Mesendoderm (in vitro differentiated cells): Measurements from ENCODE around the gene PPP2R5C.

Experiments used
- DNase-seq: peaks from one replicate; pipeline ENCODE4 v3.0.0; 2013
- H2AK5ac ChIP-seq: 2 replicates; pipeline ENCODE4 v1.6.1; 2013; ENCODE audit warnings: low read length, inconsistent platforms
- H2BK120ac ChIP-seq: 2 replicates; pipeline ENCODE4 v1.6.1; 2013; ENCODE audit warnings: low read depth, mild to moderate bottlenecking, low read length, moderate library complexity, mixed read lengths
- H2BK15ac ChIP-seq: replicated peaks from 2 replicates; pipeline ENCODE4 v1.6.1; 2013; ENCODE audit warnings: low read depth, mild to moderate bottlenecking, moderate library complexity
- H2BK5ac ChIP-seq: 2 replicates; pipeline ENCODE4 v1.6.1; 2013; ENCODE audit warnings: low read length, inconsistent platforms
- H3K18ac ChIP-seq: 2 replicates; pipeline ENCODE4 v1.6.1; 2013; ENCODE audit warnings: mild to moderate bottlenecking, low read length, mixed read lengths
- H3K23ac ChIP-seq: one replicate; pipeline ENCODE4 v1.6.1; 2013; ENCODE audit warnings: low read length
- H3K27ac ChIP-seq: 2 replicates; pipeline ENCODE4 v1.5.1; 2013; ENCODE audit warnings: low read depth, mild to moderate bottlenecking, inconsistent platforms, low read length, moderate library complexity
- H3K27me3 ChIP-seq: 2 replicates; pipeline ENCODE4 v1.6.1; 2013; ENCODE audit warnings: low read length, control low read depth, mild to moderate bottlenecking, inconsistent platforms; ENCODE audit not compliant: insufficient read depth, poor library complexity
- H3K36me3 ChIP-seq: 2 replicates; pipeline ENCODE4 v1.6.1; 2013; ENCODE audit warnings: low read length, inconsistent platforms; ENCODE audit not compliant: control insufficient read depth, insufficient read depth
- H3K4ac ChIP-seq: one replicate; pipeline ENCODE4 v1.6.1; 2013; ENCODE audit warnings: low read depth, mild to moderate bottlenecking, low read length, moderate library complexity
- H3K4me1 ChIP-seq: 2 replicates; pipeline ENCODE4 v1.6.1; 2013; ENCODE audit warnings: low read depth, low read length, inconsistent platforms; ENCODE audit not compliant: control insufficient read depth
- H3K4me2 ChIP-seq: 2 replicates; pipeline ENCODE4 v1.6.1; 2013; ENCODE audit warnings: low read length
- H3K4me3 ChIP-seq: 2 replicates; pipeline ENCODE4 v1.5.1; 2013; ENCODE audit warnings: mild to moderate bottlenecking, low read length
- H3K56ac ChIP-seq: one replicate; pipeline ENCODE4 v1.6.1; 2013; ENCODE audit warnings: low read length
- H3K79me1 ChIP-seq: 2 replicates; pipeline ENCODE4 v1.6.1; 2013; ENCODE audit warnings: low read length, inconsistent platforms
- H3K79me2 ChIP-seq: 2 replicates; pipeline ENCODE4 v1.6.1; 2013; ENCODE audit warnings: mild to moderate bottlenecking, low read length; ENCODE audit not compliant: control insufficient read depth, insufficient read depth
- H3K9ac ChIP-seq: 2 replicates; pipeline ENCODE4 v1.6.1; 2013; ENCODE audit warnings: low read length, inconsistent platforms
- H4K5ac ChIP-seq: one replicate; pipeline ENCODE4 v1.6.1; 2013; ENCODE audit warnings: low read length
- H4K8ac ChIP-seq: one replicate; pipeline ENCODE4 v1.6.1; 2013; ENCODE audit warnings: low read depth, mild to moderate bottlenecking, control low read depth, low read length, moderate library complexity
- WGBS: extraction: QIAGEN DNeasy Blood & Tissue Kit; methylation state at CpG from one replicate; pipeline ENCODE4 v1.1.7; 2013; ENCODE audit warnings: low lambda C conversion rate, missing lambda C conversion rate; ENCODE audit not compliant: insufficient coverage; ENCODE audit errors: extremely low coverage; 5-methylcytosine and 5-hydroxymethylcytosine counted together

Gene PPP2R5C

DNA sequence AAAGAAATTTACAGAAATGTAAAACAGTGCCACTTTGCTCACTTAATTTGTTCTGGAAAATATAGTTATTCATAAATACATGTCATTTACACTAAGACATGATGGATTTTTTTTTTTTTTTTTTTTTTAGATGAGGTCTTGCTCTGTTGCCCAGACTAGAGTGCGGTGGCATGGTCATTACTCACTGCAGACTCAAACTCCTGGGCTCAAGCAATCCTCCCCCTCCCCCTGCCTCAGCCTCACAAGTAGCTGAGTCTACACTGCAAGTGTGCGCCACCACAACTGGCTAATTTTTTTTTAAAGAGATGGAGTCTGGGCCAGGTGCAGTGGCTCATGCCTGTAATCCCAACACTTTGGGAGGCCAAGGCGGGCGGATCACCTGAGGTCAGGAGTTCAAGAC, 101.2 kb downstream of the PPP2R5C start:
- H2BK5ac ChIP-seq: no peak overlapping the region
- WGBS: no CpG with 5 or more reads among the region's 4 CpGs
- H3K79me2 ChIP-seq: no peaks in the 10 kb centered on the region
- no peaks in the 10 kb centered on the region for H3K27me3 ChIP-seq
- no peak overlapping the region for H2BK120ac ChIP-seq
- no peak overlapping the region for H3K23ac ChIP-seq
- no peak for DNase-seq
- H4K5ac ChIP-seq: no peak overlapping the region
- H3K4me2 ChIP-seq: no peak overlapping the region
- H3K9ac ChIP-seq: no peak overlapping the region
- no peak overlapping the region for H3K27ac ChIP-seq
- no peak overlapping the region for H4K8ac ChIP-seq
- no peak overlapping the region for H2AK5ac ChIP-seq
- no peak overlapping the region for H3K18ac ChIP-seq
- peaks cover 10% of the 10 kb centered on the region for H3K79me1 ChIP-seq
- H3K4ac ChIP-seq: no peak overlapping the region
- no peaks in the 10 kb centered on the region for H3K4me1 ChIP-seq
- no peaks in the 10 kb centered on the region for H3K36me3 ChIP-seq
- no peak overlapping the region for H2BK15ac ChIP-seq
- H3K56ac ChIP-seq: no peak overlapping the region
- H3K4me3 ChIP-seq: no peak overlapping the region

- H3K27me3 ChIP-seq: no peaks in the 10 kb centered on the region
- H3K56ac ChIP-seq: no peak overlapping the region
- H3K4ac ChIP-seq: no peak overlapping the region
- no peak overlapping the region for H2AK5ac ChIP-seq
- H3K18ac ChIP-seq: no peak overlapping the region
- H3K9ac ChIP-seq: no peak overlapping the region
- H3K79me2 ChIP-seq: no peaks in the 10 kb centered on the region
- no peak overlapping the region for H2BK15ac ChIP-seq
- no peaks in the 10 kb centered on the region for H3K4me1 ChIP-seq
- peaks cover 9% of the 10 kb centered on the region for H3K79me1 ChIP-seq
- no peak overlapping the region for H2BK5ac ChIP-seq
- no peak overlapping the region for H4K5ac ChIP-seq
- H3K27ac ChIP-seq: no peak overlapping the region
- H2BK120ac ChIP-seq: no peak overlapping the region
- no peak overlapping the region for H4K8ac ChIP-seq
- no peak overlapping the region for H3K23ac ChIP-seq
- WGBS: no CpG with 5 or more reads among the region's 9 CpGs
- no peaks in the 10 kb centered on the region for H3K36me3 ChIP-seq
- DNase-seq: no peak
- no peak overlapping the region for H3K4me3 ChIP-seq
- H3K4me2 ChIP-seq: no peak overlapping the region
Measured at GRCh38 chr14:101865288-101865687, 103.8 kb downstream of the PPP2R5C start.

GRCh38 chr14:101867854-101868253, 106.3 kb downstream of the PPP2R5C start:
- Histone ChIP-seq H3K4ac (no peak overlapping the region), H3K56ac (no peak overlapping the region), H2AK5ac (no peak overlapping the region), H3K36me3 (no peaks in the 10 kb centered on the region), H2BK15ac (no peak overlapping the region), H3K4me3 (no peak overlapping the region), H3K23ac (no peak overlapping the region), H4K8ac (no peak overlapping the region), H3K18ac (no peak overlapping the region), H4K5ac (no peak overlapping the region), H3K4me1 (no peaks in the 10 kb centered on the region), H3K79me1 (peaks cover 7% of the 10 kb centered on the region), H2BK5ac (no peak overlapping the region), H3K27ac (no peak overlapping the region), H3K4me2 (no peak overlapping the region), H3K79me2 (no peaks in the 10 kb centered on the region), H2BK120ac (no peak overlapping the region), H3K27me3 (no peaks in the 10 kb centered on the region), H3K9ac (no peak overlapping the region)
- WGBS: no CpG with 5 or more reads among the region's 4 CpGs
- no peak for DNase-seq

GRCh38 chr14:101869217-101869616, 107.7 kb downstream of the PPP2R5C start:
- no peak overlapping the region for H2AK5ac ChIP-seq
- no peak overlapping the region for H2BK15ac ChIP-seq
- no peak overlapping the region for H4K5ac ChIP-seq
- no peaks in the 10 kb centered on the region for H3K27me3 ChIP-seq
- no peak overlapping the region for H2BK120ac ChIP-seq
- no peak overlapping the region for H3K23ac ChIP-seq
- no peak overlapping the region for H2BK5ac ChIP-seq
- H4K8ac ChIP-seq: no peak overlapping the region
- no peaks in the 10 kb centered on the region for H3K4me1 ChIP-seq
- H3K18ac ChIP-seq: no peak overlapping the region
- H3K9ac ChIP-seq: no peak overlapping the region
- H3K27ac ChIP-seq: no peak overlapping the region
- no peak overlapping the region for H3K4me2 ChIP-seq
- H3K56ac ChIP-seq: no peak overlapping the region
- H3K36me3 ChIP-seq: no peaks in the 10 kb centered on the region
- no peaks in the 10 kb centered on the region for H3K79me2 ChIP-seq
- peaks cover 8% of the 10 kb centered on the region for H3K79me1 ChIP-seq
- DNase-seq: no peak
- no peak overlapping the region for H3K4me3 ChIP-seq
- no peak overlapping the region for H3K4ac ChIP-seq
- no CpG with 5 or more reads among the region's 8 CpGs for WGBS

DNA sequence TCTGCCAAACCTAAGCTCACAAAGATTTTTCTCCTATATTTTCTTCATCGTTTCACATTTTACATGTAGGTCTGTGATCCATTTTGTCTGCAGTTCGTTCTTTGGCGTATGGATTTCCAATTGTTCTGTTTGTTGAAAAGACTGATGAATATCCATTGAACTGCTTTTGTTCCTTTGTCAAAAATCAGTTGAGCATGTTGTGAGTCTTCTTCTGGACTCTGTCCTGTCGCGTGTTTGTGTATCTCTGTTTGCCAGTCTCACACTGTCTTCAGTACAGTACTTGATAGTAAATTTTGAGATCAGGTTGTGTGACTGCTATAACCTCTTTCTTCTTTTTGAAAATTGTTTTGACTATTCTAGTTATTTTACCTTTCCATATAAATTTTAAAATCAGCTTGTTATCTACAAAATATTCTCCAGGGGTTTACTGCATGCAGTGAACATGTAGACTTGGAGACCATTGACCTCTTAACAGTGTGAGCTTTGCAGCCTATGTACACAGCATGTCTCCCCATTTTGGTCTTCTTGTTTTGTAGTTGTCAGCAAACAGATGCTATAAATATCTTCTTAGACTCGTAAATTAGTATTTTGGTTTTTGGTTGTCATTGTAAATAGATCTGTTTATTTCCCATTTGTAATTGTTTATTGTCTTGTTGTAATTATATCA, 108.9 kb downstream of the PPP2R5C start:
- H3K23ac ChIP-seq: no peak overlapping the region
- no peak overlapping the region for H3K4ac ChIP-seq
- no peak overlapping the region for H3K4me2 ChIP-seq
- H3K4me1 ChIP-seq: no peaks in the 10 kb centered on the region
- H3K56ac ChIP-seq: no peak overlapping the region
- no peak overlapping the region for H3K4me3 ChIP-seq
- H3K27ac ChIP-seq: no peak overlapping the region
- no peak overlapping the region for H2BK120ac ChIP-seq
- peaks cover 6% of the 10 kb centered on the region for H3K79me1 ChIP-seq
- H2AK5ac ChIP-seq: no peak overlapping the region
- no peaks in the 10 kb centered on the region for H3K79me2 ChIP-seq
- no peak overlapping the region for H4K5ac ChIP-seq
- no peak overlapping the region for H3K9ac ChIP-seq
- H3K27me3 ChIP-seq: no peaks in the 10 kb centered on the region
- H3K18ac ChIP-seq: no peak overlapping the region
- no peak overlapping the region for H2BK5ac ChIP-seq
- H4K8ac ChIP-seq: no peak overlapping the region
- no peaks in the 10 kb centered on the region for H3K36me3 ChIP-seq
- WGBS: no CpG with 5 or more reads among the region's 6 CpGs
- no peak for DNase-seq
- no peak overlapping the region for H2BK15ac ChIP-seq

DNA sequence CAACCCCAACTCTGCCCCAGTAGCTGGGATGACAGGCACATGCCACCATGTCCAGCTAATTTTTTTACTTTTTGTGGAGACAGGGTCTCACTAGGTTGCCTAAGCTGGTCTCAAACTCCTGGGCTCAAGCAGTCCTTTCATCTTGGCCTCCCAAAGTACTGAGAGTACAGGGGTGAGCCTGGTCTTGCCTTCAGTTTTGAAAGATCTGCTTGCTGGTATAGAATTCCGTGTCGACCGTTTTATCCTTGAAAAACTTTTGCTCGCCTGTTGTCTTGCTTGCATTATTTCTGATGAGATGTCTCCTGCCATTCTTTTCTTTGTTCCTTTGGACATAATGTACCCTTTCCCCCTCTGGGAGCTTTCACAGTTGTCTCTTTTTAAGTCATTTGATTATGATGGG, 110.8 kb downstream of the PPP2R5C start:
- H4K8ac ChIP-seq: no peak overlapping the region
- no peaks in the 10 kb centered on the region for H3K79me2 ChIP-seq
- H3K79me1 ChIP-seq: peaks cover 6% of the 10 kb centered on the region
- H3K4me2 ChIP-seq: no peak overlapping the region
- no peak overlapping the region for H3K27ac ChIP-seq
- no peak overlapping the region for H4K5ac ChIP-seq
- H3K23ac ChIP-seq: no peak overlapping the region
- H2BK120ac ChIP-seq: no peak overlapping the region
- H3K9ac ChIP-seq: no peak overlapping the region
- H2BK5ac ChIP-seq: no peak overlapping the region
- H2BK15ac ChIP-seq: no peak overlapping the region
- no peak overlapping the region for H3K4me3 ChIP-seq
- no peak overlapping the region for H3K4ac ChIP-seq
- no peak overlapping the region for H3K56ac ChIP-seq
- WGBS: no CpG with 5 or more reads among the region's 4 CpGs
- H2AK5ac ChIP-seq: no peak overlapping the region
- no peaks in the 10 kb centered on the region for H3K4me1 ChIP-seq
- no peak overlapping the region for H3K18ac ChIP-seq
- no peak for DNase-seq
- H3K36me3 ChIP-seq: no peaks in the 10 kb centered on the region
- no peaks in the 10 kb centered on the region for H3K27me3 ChIP-seq
